AG04450 (cell line): Measurements from ENCODE around the gene TNFRSF12A. TPM values are rescaled to one million over a fixed set of nuclear protein-coding genes. Genes with fewer than 3 reads are reported as not detected.

Experiments
- CTCF ChIA-PET: fragments of 300-600, 350-600 bp; formaldehyde crosslinking; extraction: SDS; loops from one replicate; lab custom pipeline; 2022; ENCODE audit warnings: antibody characterized with exemption, inconsistent platforms; lab: Charles Lee
- POLR2A ChIA-PET: fragments of 350-600 bp; formaldehyde crosslinking; extraction: SDS; loops from one replicate; lab custom pipeline; 2021; ENCODE audit warnings: antibody characterized with exemption, inconsistent platforms; lab: Yijun Ruan, JAX
- DNase-seq: peaks from one replicate; pipeline ENCODE4 v3.0.0-alpha.2; 2011; ENCODE audit warnings: low read depth, low spot score
- H3K27ac ChIP-seq: one replicate; pipeline ENCODE4 v1.5.1; 2012; ENCODE audit warnings: low read depth, low read length, control low read depth
- H3K27me3 ChIP-seq: one replicate; pipeline ENCODE4 v1.6.0; 2012; ENCODE audit warnings: low read length; ENCODE audit not compliant: control insufficient read depth, insufficient read depth
- H3K4me3 ChIP-seq: 2 replicates; pipeline ENCODE4 v1.5.1; 2011; ENCODE audit warnings: mild to moderate bottlenecking, low read depth, low read length, control low read depth
- H3K9me3 ChIP-seq: 2 replicates; pipeline ENCODE4 v1.5.1; 2012; ENCODE audit warnings: low read length; ENCODE audit not compliant: control insufficient read depth, insufficient read depth
- polyA plus RNA-seq: library from polyadenylated mRNA; depleted of rRNA; stranded (reverse); fragments of >200 nt; gene quantifications from 2 replicates; pipeline ENCODE4 v1.2.3, GENCODE V29; 2011
- TF ChIP-seq, protein P1 (sequence below): IDR thresholded peaks from 2 replicates; pipeline ENCODE4 v1.5.1; 2011; ENCODE audit warnings: low read depth, low read length, control low read depth, inconsistent platforms

Gene TNFRSF12A
- polyA plus RNA-seq, 1 experiment: 67.3 TPM

DNA sequence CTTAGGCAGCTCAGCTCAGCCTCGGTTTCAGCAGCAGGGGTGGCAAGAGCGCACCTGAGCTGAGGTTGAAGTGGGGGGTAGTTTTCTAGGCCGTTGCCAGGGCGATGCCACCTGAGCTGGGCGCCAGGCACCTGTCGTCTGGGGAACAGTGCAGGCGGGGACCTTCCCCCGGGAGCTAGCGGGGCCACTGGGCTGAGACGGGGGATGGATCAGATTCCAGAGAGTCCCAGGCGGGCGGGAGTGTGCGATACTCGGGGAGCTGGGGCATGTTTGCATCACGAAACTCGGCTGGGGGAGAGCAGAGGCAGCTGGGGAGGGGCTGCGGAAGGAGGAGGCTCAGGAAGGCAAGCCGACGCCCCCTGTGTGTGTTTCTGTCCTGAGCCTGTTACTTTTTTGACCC lies 7.9 kb upstream of the TNFRSF12A start:
- peaks cover 56% of the 10 kb centered on the region for H3K27me3 ChIP-seq
- TF ChIP-seq, protein P1, sequence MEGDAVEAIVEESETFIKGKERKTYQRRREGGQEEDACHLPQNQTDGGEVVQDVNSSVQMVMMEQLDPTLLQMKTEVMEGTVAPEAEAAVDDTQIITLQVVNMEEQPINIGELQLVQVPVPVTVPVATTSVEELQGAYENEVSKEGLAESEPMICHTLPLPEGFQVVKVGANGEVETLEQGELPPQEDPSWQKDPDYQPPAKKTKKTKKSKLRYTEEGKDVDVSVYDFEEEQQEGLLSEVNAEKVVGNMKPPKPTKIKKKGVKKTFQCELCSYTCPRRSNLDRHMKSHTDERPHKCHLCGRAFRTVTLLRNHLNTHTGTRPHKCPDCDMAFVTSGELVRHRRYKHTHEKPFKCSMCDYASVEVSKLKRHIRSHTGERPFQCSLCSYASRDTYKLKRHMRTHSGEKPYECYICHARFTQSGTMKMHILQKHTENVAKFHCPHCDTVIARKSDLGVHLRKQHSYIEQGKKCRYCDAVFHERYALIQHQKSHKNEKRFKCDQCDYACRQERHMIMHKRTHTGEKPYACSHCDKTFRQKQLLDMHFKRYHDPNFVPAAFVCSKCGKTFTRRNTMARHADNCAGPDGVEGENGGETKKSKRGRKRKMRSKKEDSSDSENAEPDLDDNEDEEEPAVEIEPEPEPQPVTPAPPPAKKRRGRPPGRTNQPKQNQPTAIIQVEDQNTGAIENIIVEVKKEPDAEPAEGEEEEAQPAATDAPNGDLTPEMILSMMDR: no peak
- POLR2A ChIA-PET: interaction anchor here (0.6 to 1.7 kb wide), 2 partner anchors 10 to 101 kb away, joined by 3 to 7 read pairs; no protein-coding TSS in a partner anchor
- H3K9me3 ChIP-seq: no peaks in the 10 kb centered on the region; the same call in 1 of the 2 replicates
- no peak for DNase-seq
- CTCF ChIA-PET: interaction anchor here (1.0 kb wide), 1 partner anchor 16 kb away, joined by 3 read pairs; no protein-coding TSS in a partner anchor
- H3K27ac ChIP-seq: no peak overlapping the region
- no peak overlapping the region for H3K4me3 ChIP-seq

DNA sequence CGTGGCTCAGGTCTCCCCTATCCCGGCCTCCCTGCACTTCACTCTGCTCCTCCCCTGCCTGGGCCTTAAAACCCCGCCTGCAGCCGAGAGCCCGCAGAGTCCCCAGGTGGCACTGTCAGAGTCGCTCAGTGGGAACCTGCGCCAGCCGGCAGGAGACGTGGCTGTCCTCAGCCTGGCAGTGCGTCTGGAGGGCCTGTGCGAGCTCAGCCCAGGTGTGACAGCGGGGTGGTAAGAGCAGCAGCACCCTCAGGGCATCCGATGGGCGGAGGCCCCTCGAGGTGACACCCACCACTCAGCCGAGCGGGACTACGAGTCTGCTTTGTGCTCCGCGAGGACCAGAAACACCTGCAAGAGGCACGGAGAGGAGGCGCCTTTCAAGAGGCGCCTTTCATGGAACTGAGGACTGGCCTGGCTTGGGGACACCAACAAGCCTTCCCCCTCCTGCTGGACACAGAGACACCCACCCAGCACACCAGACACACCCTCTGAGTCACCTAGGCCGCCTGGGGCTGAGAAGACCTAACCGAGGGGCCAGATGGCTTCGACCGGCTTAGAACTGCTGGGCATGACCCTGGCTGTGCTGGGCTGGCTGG lies 7.2 kb upstream of the TNFRSF12A start, which contains the start of gene CLDN9:
Gene CLDN9 (plus strand): TSS at position 96 of the 593 bp plus-strand sequence. CDS start 440 bp downstream, at position 536.
- no peak for DNase-seq
- POLR2A ChIA-PET: interaction anchor here (1.7 kb wide), 1 partner anchor 9 kb away, joined by 7 read pairs; no protein-coding TSS in a partner anchor
- H3K27me3 ChIP-seq: peaks cover 52% of the 10 kb centered on the region
- no peak within 1 kb of the TSS for H3K4me3 ChIP-seq
- CTCF ChIA-PET: interaction anchor here (1.0 kb wide), 1 partner anchor 15 kb away, joined by 3 read pairs; no protein-coding TSS in a partner anchor
- TF ChIP-seq, protein P1: no peak
- H3K27ac ChIP-seq: no peak within 1 kb of the TSS
- no peaks in the 10 kb centered on the region; the same call in 1 of the 2 replicates for H3K9me3 ChIP-seq

DNA sequence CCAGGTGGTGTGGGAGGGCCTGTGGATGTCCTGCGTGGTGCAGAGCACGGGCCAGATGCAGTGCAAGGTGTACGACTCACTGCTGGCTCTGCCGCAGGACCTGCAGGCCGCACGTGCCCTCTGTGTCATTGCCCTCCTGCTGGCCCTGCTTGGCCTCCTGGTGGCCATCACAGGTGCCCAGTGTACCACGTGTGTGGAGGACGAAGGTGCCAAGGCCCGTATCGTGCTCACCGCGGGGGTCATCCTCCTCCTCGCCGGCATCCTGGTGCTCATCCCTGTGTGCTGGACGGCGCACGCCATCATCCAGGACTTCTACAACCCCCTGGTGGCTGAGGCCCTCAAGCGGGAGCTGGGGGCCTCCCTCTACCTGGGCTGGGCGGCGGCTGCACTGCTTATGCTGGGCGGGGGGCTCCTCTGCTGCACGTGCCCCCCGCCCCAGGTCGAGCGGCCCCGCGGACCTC lies 6.6 kb upstream of the TNFRSF12A start:
- H3K27me3 ChIP-seq: peaks cover 46% of the 10 kb centered on the region
- DNase-seq: no peak
- no peak overlapping the region for H3K4me3 ChIP-seq
- TF ChIP-seq, protein P1: no peak
- CTCF ChIA-PET: interaction anchor here (1.2 kb wide), 1 partner anchor 18 kb away, joined by 4 read pairs; no protein-coding TSS in a partner anchor
- POLR2A ChIA-PET: interaction anchor here (1.7 kb wide), 1 partner anchor 8 kb away, joined by 7 read pairs; no protein-coding TSS in a partner anchor
- no peaks in the 10 kb centered on the region; the same call in 1 of the 2 replicates for H3K9me3 ChIP-seq
- H3K27ac ChIP-seq: no peak overlapping the region

DNA sequence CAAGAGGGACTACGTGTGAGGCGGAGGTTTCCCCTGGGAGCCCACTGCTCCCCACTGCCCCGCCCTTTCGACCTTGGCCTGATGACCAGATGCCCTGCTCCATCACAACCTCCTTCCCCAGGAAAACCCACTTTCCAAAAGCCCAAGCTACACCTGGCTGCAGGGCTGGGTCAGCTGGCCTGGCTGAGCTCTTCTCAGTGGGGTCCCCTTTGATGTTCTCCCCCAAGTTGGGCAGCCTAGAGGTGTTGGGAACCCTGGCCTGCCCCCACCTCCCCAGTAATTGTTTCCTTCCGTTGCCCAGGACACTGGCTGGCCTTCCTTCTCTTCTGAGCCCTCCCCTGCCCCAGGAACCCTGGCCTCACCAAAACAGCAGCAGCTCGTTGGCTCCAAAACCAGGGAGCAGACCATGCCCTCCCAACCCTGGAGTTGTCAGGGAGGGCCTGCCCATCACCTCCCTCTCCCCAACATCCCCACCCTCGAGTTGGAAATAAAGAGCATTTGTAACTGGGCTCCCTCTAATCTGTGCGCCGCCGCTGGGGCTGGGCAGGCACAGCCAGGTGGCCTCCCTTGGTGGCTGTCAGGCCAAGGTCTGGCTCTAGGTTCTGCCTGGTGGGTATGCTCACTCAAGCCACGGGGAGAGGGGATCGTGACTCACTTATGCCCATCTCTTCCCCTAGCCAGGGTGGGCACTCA lies 6.0 kb upstream of the TNFRSF12A start:
- no peak overlapping the region for H3K4me3 ChIP-seq
- POLR2A ChIA-PET: no interaction called here
- H3K9me3 ChIP-seq: no peaks in the 10 kb centered on the region; the same call in 1 of the 2 replicates
- no peak overlapping the region for H3K27ac ChIP-seq
- CTCF ChIA-PET: interaction anchor here (1.2 kb wide), 1 partner anchor 18 kb away, joined by 4 read pairs; no protein-coding TSS in a partner anchor
- no peak for DNase-seq
- peaks cover 42% of the 10 kb centered on the region for H3K27me3 ChIP-seq
- TF ChIP-seq, protein P1: no peak
